Measurements from ENCODE around the gene PARD3.
"Not testable (repeated sequence)": the region's sequence is repeated elsewhere in the genome, so short reads cannot be mapped to it uniquely, and the experiment has no call there.

The PARD3 gene

DNA sequence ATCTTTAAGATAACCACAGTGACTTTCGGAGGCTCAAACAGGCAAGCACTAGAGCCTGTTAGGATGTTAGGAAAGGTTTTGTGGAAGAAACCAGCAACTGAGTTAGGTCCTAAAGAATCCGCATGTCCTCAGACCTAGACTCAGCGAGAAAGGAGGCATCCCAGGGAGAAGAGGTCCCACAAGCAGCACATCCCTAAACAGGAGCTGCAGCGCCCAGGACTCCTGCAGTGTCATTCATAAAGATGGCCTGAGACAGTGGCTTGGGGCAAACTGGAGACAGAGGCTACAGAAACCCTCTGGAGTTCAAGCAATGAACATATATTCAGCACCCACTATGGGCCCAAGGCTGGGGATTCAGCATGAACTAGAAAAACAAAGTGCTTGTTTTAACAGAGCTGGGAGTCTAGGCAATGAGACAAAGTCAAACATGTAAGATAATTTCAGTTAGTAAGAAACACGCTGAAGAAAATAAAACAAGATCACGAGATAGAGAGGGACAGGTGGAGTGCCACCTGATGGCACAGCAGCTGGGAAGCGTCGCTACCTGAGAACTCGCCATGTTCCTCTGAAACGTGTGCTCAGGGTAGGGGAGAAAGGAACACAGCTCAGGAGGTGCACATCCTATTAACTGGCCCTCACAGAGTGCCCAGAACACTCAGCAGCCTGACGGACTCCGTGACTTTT lies 48.1 kb downstream of the PARD3 start:
- DNase-seq (ENCODE audit: low read depth), result no peak

DNA sequence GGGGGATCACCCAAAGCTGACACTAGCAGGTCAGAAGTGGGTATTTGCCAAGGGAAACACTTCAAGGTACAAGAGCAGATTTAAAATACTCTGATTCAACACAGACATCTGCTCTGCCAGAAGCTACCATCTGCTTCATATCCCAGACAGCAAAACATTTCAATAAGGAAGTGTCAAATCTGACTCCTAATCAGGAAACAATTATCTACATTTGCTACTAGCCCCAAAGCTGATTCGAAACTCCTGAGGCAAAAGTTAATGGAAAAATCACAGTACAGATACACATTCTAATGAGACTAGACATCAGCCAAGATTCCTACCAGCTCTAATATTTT lies 48.9 kb downstream of the PARD3 start:
- DNase-seq (ENCODE audit: low read depth), result no peak

DNA sequence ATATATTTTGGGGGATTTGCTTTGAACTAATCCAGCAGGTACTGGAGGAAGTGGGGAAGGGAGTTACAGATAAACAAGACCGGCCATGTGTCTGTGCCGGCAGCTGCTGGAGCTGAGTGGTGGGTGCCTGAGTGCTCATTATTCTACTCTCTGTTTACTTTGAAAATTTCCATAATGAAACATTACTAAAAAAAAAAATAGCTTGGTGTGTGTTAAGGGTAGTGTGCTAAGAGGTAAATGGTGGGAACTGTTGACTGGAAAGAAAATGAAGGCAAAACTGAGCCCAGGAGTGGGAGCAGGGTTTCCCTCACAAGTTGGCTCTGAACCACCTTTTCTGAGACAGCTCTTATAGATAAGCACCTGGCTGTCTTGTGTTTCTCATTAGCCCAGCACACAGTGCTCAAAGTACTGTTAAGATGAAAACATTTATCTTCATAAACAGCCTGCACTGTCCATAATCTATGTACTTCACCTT lies 50.6 kb downstream of the PARD3 start:
- no peak for DNase-seq (ENCODE audit: low read depth)

GRCh38 chr10:34762603-34763299 lies 52.3 kb downstream of the PARD3 start:
- DNase-seq (ENCODE audit: low read depth), result no peak

- no peak for DNase-seq (ENCODE audit: low read depth)
Observed at GRCh38 chr10:34762156-34762555, 52.9 kb downstream of the PARD3 start.

- no peak for DNase-seq (ENCODE audit: low read depth)
Observed at GRCh38 chr10:34761453-34761852, 53.6 kb downstream of the PARD3 start.

GRCh38 chr10:34760606-34761005 lies 54.5 kb downstream of the PARD3 start:
- DNase-seq (ENCODE audit: low read depth), result no peak

- DNase-seq (ENCODE audit: low read depth), result no peak
Observed at GRCh38 chr10:34759837-34760215, 55.3 kb downstream of the PARD3 start.

- DNase-seq (ENCODE audit: low read depth), result no peak
Observed at GRCh38 chr10:34759161-34759836, 55.8 kb downstream of the PARD3 start.

- no peak for DNase-seq (ENCODE audit: low read depth)
Observed at GRCh38 chr10:34758447-34758996, 56.6 kb downstream of the PARD3 start.

DNA sequence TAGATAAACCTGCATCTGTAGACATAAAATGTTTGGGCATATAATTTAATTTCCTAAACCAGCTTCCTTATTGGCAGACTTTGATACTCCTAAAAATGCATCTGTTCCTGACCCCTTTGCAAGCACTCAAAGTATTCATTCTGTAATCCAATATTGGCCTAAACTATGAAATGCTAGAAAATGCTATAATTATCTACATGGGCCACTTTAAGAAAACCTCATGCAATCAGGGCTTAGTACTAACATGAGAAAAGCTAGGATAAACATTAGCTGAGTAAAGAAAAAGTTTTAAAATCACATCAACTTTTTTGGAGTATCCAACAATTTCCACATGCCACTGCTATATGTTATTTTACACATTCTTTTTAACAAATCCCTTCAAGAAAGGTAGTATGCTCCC lies 57.2 kb downstream of the PARD3 start:
- no peak for DNase-seq (ENCODE audit: low read depth)

DNA sequence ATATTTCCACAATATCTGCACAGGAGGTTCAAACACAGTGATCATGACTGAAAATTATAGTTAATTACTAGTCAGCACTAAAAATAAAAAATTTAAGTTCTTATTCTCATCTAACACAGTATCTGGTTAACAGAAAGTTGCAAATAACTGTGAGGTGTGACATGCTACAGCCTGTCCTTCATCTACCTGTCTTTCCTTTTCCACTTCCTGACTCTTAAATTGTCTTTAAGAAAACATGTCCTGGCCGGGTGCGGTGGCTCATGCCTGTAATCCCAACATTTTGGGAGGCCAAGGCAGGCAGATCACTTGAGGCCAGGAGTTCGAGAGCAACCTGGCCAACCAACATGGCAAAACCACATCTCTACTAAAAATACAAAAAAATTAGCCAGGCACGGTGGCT lies 57.9 kb downstream of the PARD3 start:
- DNase-seq (ENCODE audit: low read depth), result not testable (repeated sequence)

- no peak for DNase-seq (ENCODE audit: low read depth)
Observed at GRCh38 chr10:34756584-34756983, 58.5 kb downstream of the PARD3 start.

- no peak for DNase-seq (ENCODE audit: low read depth)
Observed at GRCh38 chr10:34753014-34753757, 61.9 kb downstream of the PARD3 start.

DNA sequence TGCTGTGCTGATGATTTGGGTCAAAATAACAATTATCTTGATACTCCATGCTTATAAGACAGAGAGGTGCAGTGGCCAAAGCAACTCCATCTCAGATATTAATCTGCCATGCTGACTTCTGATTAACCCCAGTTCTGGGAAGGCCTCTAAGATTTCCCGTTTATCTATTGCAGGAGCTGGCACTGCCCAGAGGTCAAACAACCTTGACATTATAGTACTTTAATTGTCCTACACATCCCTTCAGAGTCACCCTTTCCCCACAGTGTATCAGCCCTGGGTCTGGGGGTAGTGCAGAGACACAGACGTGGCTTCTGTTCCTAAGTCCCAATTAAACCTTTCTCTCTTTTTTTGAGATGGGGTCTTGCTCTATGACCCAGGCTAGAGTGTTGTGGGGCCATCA lies 63.8 kb downstream of the PARD3 start:
- DNase-seq (ENCODE audit: low read depth), result no peak

- not testable (repeated sequence) for DNase-seq (ENCODE audit: low read depth)
Observed at GRCh38 chr10:34750795-34751194, 64.3 kb downstream of the PARD3 start.

- DNase-seq (ENCODE audit: low read depth), result no peak
Observed at GRCh38 chr10:34748767-34749166, 66.3 kb downstream of the PARD3 start.

GRCh38 chr10:34748357-34748756 lies 66.7 kb downstream of the PARD3 start:
- no peak for DNase-seq (ENCODE audit: low read depth)

GRCh38 chr10:34746094-34746493 lies 69.0 kb downstream of the PARD3 start:
- no peak for DNase-seq (ENCODE audit: low read depth)

DNA sequence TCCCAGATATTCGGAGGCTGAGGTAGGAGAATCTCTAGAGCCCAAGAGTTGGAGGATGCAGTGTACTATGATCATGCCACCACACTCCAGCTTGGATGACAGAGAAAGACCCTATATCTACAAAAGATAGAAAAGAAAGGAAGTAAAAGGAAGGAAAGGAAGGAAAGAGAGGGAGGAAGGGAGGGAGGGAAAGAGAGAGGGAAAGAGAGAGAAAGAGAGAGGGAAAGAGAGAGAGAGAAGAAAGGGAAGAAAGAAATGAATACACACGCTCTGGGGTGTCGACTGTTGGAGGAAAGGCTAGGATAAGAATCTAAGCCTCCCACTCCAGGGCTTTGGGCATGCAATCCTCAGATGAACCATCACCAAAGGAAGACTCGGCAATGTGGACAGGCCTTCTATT lies 69.9 kb downstream of the PARD3 start:
- DNase-seq (ENCODE audit: low read depth), result no peak

DNA sequence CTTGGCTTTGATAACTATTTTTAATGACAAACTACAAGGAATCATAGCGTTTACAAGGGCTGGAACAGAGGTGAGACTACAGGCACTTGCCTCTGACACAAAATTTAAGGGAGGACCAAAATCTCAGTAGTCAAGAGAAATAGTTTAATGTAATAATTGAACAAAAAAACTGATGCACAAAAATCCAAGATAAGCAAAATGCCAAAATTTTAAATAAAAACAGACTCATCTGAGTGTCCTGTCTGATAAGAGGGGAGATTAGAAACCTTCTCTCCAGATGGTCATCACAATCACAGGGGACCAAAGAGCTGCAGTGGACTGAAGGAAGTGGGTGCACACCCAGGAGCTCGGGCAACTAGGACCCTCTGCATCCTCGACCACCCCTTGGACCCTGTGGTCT lies 70.5 kb downstream of the PARD3 start:
- DNase-seq (ENCODE audit: low read depth), result no peak

GRCh38 chr10:34743814-34744213 lies 71.3 kb downstream of the PARD3 start:
- DNase-seq (ENCODE audit: low read depth), result no peak

All from activated T-helper 1 cell treated with Interleukin-2 at 50 U/mL for 16 hours (primary cell).